Testis (tissue), 2 donors: Measurements from ENCODE around the gene CUX1.

ENCODE experiments used
- POLR2A ChIP-seq: fragments of 450-650 bp; IDR thresholded peaks from one replicate; pipeline ENCODE4 v1.6.1; 2017; ENCODE audit warnings: antibody characterized with exemption, mild to moderate bottlenecking, moderate library complexity
- TF ChIP-seq, protein P1 (sequence below), 3 experiments: fragments of 450-650 bp in 2 of 3; fragments of 200-600 bp in 1 of 3; sonication (generic) in 1 of 3; IDR thresholded peaks; one replicate each; pipeline ENCODE4 v1.5.1; 2016 to 2019; ENCODE audit warnings: antibody characterized with exemption in 3 of 3, mild to moderate bottlenecking in 2 of 3, moderate library complexity in 1 of 3

DNA sequence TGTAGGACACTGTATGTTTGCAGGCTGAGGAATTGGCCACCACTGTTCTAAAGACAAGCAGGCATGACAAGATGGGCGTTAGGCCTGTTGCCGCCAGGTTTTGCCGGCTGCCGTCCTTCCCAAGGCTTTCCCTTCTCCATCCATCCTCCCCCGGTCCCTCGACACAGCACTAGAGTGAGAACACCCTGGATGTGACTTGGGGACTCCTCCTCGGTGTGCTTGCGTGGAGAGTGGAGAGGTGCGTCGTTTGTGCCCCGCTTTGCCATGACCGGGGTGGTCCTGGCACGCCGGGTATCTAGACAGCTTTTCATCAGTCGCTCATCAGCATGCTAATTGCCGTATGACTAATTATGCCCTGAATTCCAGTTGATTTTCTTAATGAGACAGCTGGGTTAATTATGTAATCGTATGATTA lies 262.6 kb downstream of the CUX1 start:
- TF ChIP-seq POLR2A = no peak
- TF ChIP-seq, protein P1, sequence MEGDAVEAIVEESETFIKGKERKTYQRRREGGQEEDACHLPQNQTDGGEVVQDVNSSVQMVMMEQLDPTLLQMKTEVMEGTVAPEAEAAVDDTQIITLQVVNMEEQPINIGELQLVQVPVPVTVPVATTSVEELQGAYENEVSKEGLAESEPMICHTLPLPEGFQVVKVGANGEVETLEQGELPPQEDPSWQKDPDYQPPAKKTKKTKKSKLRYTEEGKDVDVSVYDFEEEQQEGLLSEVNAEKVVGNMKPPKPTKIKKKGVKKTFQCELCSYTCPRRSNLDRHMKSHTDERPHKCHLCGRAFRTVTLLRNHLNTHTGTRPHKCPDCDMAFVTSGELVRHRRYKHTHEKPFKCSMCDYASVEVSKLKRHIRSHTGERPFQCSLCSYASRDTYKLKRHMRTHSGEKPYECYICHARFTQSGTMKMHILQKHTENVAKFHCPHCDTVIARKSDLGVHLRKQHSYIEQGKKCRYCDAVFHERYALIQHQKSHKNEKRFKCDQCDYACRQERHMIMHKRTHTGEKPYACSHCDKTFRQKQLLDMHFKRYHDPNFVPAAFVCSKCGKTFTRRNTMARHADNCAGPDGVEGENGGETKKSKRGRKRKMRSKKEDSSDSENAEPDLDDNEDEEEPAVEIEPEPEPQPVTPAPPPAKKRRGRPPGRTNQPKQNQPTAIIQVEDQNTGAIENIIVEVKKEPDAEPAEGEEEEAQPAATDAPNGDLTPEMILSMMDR (IDR thresholded peaks at IDR 0.05) = no peak
